SIG-M5 treated with dmso at 0.1 percent for 504 hours (cell line): ENCODE results near the gene MYOM1.

Experiments used
- DNase-seq: peaks from one replicate; lab custom pipeline; 2025; ENCODE audit not compliant: unreplicated experiment; lab: John Stamatoyannopoulos, UW

The MYOM1 gene

GRCh38 chr18:3153107-3153704, 66.6 kb downstream of the MYOM1 start:
- DNase-seq = no peak

- DNase-seq = no peak
Observed at GRCh38 chr18:3152294-3152693, 67.5 kb downstream of the MYOM1 start.

- DNase-seq = peak; percentile 57
Observed at GRCh38 chr18:3151399-3152264, 68.1 kb downstream of the MYOM1 start.

- DNase-seq = no peak
Observed at GRCh38 chr18:3150688-3151087, 69.1 kb downstream of the MYOM1 start.

GRCh38 chr18:3150274-3150673, 69.5 kb downstream of the MYOM1 start:
- DNase-seq = no peak

- DNase-seq = no peak
Observed at GRCh38 chr18:3148930-3149535, 70.7 kb downstream of the MYOM1 start.

DNA sequence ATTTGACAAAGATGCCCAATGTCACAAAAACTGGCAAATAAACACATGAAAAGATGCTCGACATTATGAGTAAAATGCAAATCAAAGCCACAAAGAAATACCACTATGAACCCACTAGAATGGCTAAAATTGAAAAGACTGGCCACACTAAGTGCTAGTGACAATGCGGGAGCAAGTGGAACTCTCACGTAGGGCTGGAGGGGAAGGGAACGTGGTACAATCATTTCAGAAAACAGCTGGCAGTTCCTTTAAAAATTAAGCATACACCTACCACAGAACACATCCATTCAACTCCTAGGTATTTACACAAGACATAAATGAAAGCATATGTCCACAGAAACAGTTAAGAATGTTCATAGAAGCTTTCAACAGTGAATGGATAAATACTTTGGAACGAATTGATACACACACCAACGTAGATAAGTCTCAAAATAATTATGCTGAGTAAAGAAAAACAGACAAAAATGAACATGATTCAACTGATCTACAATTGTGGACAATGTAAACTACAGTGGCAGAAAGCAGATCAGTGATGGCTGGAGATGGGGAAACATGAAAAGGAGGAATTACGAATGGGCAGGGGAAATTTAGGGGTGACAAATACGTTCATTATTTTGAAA, 71.7 kb downstream of the MYOM1 start:
- DNase-seq = no peak

GRCh38 chr18:3140986-3141639, 78.7 kb downstream of the MYOM1 start:
- no peak for DNase-seq

- DNase-seq = no peak
Observed at GRCh38 chr18:3140342-3140741, 79.4 kb downstream of the MYOM1 start.

GRCh38 chr18:3139406-3139805, 80.4 kb downstream of the MYOM1 start:
- DNase-seq = no peak

- no peak for DNase-seq
Observed at GRCh38 chr18:3138274-3138975, 81.3 kb downstream of the MYOM1 start.

- no peak for DNase-seq
Observed at GRCh38 chr18:3135536-3135935, 84.2 kb downstream of the MYOM1 start.

- DNase-seq = no peak
Observed at GRCh38 chr18:3132700-3133099, 87.1 kb downstream of the MYOM1 start.

- no peak for DNase-seq
Observed at GRCh38 chr18:3130344-3130743, 89.4 kb downstream of the MYOM1 start.

- peak; percentile 82 for DNase-seq
Observed at GRCh38 chr18:3129053-3129864, 90.5 kb downstream of the MYOM1 start.

- no peak for DNase-seq
Observed at GRCh38 chr18:3126457-3127097, 93.2 kb downstream of the MYOM1 start.

DNA sequence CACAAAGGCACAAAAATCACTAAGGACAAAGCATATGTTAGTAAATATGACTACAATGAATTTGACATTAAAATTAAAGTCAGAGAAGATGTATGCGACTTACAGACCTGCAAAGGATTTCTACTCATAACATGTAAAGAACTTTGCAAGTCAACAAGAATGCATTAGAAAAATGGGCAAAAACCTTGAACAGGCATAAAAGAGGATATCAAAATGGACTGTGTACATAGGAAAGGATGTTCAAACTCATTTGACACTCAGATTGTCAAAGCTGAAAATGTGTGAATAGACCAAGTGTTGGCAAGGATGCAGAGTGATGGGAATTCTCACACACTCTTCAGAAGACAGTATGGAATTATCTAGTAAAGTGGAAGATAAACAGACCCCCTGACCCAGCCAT, 94.9 kb downstream of the MYOM1 start:
- no peak for DNase-seq

DNA sequence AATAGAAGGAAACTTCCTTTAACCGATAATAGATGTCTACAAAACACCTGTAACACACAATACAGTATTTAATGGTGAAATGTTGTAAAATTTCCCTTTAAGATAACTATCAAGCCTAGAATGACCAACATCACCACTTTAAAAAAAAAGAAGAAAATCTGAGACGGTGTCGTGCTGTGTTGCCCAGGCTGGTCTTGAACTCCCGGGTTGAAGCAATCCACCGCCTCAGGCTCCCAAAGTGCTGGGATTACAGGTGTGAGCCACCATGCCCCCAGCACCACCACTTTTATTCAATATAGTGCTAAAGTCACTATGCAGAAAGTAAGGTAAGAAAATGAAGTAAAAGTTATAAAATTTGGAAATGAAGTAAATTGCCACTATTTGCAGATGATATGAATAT, 96.9 kb downstream of the MYOM1 start:
- DNase-seq = no peak

DNA sequence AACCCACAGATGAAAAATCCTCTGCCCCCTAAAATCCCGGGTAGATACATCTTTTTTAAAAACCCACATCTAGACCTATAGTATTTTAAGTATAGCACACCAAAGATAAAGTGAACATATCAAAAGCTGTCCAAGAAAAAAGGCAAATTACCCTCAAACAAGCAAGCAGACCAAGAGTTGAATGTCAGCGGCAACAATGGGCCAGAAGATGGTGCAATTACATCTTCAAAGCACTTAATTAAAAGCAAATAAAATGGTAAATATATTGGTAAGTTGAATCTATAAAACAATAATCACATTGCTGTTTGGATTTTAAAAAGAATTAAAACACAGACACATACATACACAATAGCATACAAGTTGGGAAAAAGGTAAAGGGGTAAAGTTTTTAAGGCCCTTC, 98.5 kb downstream of the MYOM1 start:
- DNase-seq = no peak
